Spleen (tissue), 11 donors: ENCODE measurements around the gene TTLL11. TPM values are rescaled to one million over a fixed set of nuclear protein-coding genes. Genes with fewer than 3 reads are reported as not detected.

Experiments
- DNase-seq: peaks from one replicate; pipeline ENCODE4 v3.0.0-alpha.2; 2020
- H3K27ac ChIP-seq, 8 donors: fragments of 200-600 bp; sonication (generic) in 7 of 8; 1 replicate in 4 of 8; 2 replicates in 4 of 8; pipeline versions ENCODE4 v1.5.0 to v1.8.0; 2016 to 2021; ENCODE audit warnings: inconsistent platforms in 4 of 8, mild to moderate bottlenecking in 4 of 8, moderate library complexity in 1 of 8
- H3K27me3 ChIP-seq, 7 donors: fragments of 200-600 bp; sonication (generic) in 6 of 7; replicated peaks in 1 of 7; 1 replicate in 4 of 7; 2 replicates in 3 of 7; pipeline versions ENCODE4 v1.5.0 to v1.8.0; 2016 to 2021; ENCODE audit warnings: inconsistent platforms in 3 of 7, mild to moderate bottlenecking in 1 of 7
- H3K36me3 ChIP-seq, 6 donors: fragments of 200-600 bp; sonication (generic) in 5 of 6; 1 replicate in 4 of 6; 2 replicates in 2 of 6; pipeline versions ENCODE4 v1.5.0 to v1.8.0; 2016 to 2021; ENCODE audit warnings: inconsistent platforms in 2 of 6
- H3K4me1 ChIP-seq, 6 donors: fragments of 200-600 bp; sonication (generic) in 5 of 6; 1 replicate in 3 of 6; 2 replicates in 3 of 6; pipeline versions ENCODE4 v1.5.0 to v1.8.0; 2016 to 2021; ENCODE audit warnings: inconsistent platforms in 3 of 6
- H3K4me3 ChIP-seq, 8 donors: fragments of 200-600 bp; sonication (generic) in 7 of 8; 1 replicate in 4 of 8; 2 replicates in 4 of 8; pipeline versions ENCODE4 v1.5.0 to v1.8.0; 2016 to 2021; ENCODE audit warnings: inconsistent platforms in 4 of 8, mild to moderate bottlenecking in 4 of 8, moderate library complexity in 2 of 8
- H3K9me3 ChIP-seq, 8 donors: fragments of 200-600 bp; sonication (generic) in 7 of 8; 1 replicate in 4 of 8; 2 replicates in 4 of 8; pipeline versions ENCODE4 v1.5.0 to v1.8.0; 2016 to 2021; ENCODE audit warnings: inconsistent platforms in 4 of 8
- CTCF ChIP-seq, 11 experiments: fragments of 200-600 bp in 7 of 11; fragments of 450-650 bp in 4 of 11; sonication (generic) in 4 of 11; IDR thresholded peaks in 8 of 11; conservative IDR thresholded peaks in 3 of 11; 1 replicate in 7 of 11; 2 replicates in 4 of 11; pipeline versions ENCODE4 v1.4.0 to v1.8.0; 2016 to 2021; ENCODE audit warnings: antibody characterized with exemption in 11 of 11, inconsistent platforms in 4 of 11, mild to moderate bottlenecking in 1 of 11
- POLR2A ChIP-seq, 3 donors: fragments of 450-650 bp; IDR thresholded peaks; one replicate each; pipeline ENCODE4 v1.5.1; 2017; ENCODE audit warnings: antibody characterized with exemption in 3 of 3, mild to moderate bottlenecking in 1 of 3
- POLR2AphosphoS5 ChIP-seq, 3 donors: sonication (generic); formaldehyde crosslinking; IDR thresholded peaks; one replicate each; pipeline ENCODE4 v1.5.1; 2017; ENCODE audit warnings: antibody characterized with exemption in 3 of 3
- WGBS, 5 donors: extraction: QIAGEN DNeasy Blood & Tissue Kit in 3 of 5; methylation state at CpG; one replicate each; pipeline versions ENCODE4 v1.1.5 to v1.1.7; 2013 to 2018; 5-methylcytosine and 5-hydroxymethylcytosine counted together
- intact Hi-C: fragments of 100-400 bp; cut with DNase I; formaldehyde crosslinking; loops from one replicate; pipeline ENCODE4 v1.15.0; 2023; ENCODE audit warnings: low total_unique reads
- polyA plus RNA-seq, 3 donors: library from polyadenylated mRNA; stranded (reverse); fragments of 200-250 nt; gene quantifications; one replicate each; pipeline ENCODE4 v1.2.1, GENCODE V29; 2013
- total RNA-seq, 7 donors: library from RNA; depleted of rRNA in 3 of 7; stranded (reverse); fragments of >200 nt in 3 of 7; fragmentation: NEBNext Ultra II Directional in 4 of 7; extraction: Animal tissue kit (Norgen Biotek cat#: 25700) in 4 of 7; gene quantifications; one replicate each; pipeline versions ENCODE4 v1.1.0 to v1.2.1, GENCODE V29; 2016 to 2021
- donor health status: healthy with polysubstance abuse.
- donor health status: DM: no; HTN: no; CAD: no; lungs with moderate emphysema.
- donor health status: DM: no; HTN: no; CAD: no.
- donor health status: Bipolar disorder and iron deficiency.
- donor health status: healthy.
- donor health status: DM: no; HTN: no; CAD: no.
- donor health status: DM: yes; HTN: yes; CAD: no.

TTLL11 gene
- total and polyA plus RNA-seq, 10 donors, result 1.6 to 12.8 (median 7.3) TPM

- Histone ChIP-seq H3K4me1 (no peaks in the 10 kb centered on the region), H3K36me3 (no peaks in the 10 kb centered on the region), H3K27ac (no peak overlapping the region), H3K9me3 (no peaks in the 10 kb centered on the region), H3K4me3 (no peak overlapping the region), H3K27me3 (no peaks in the 10 kb centered on the region)
- no peak for DNase-seq
- WGBS, 5 donors, result 70 to 89% (median 87%) methylated on average over 8 to 14 of the region's 14 CpGs
- TF ChIP-seq POLR2AphosphoS5 (IDR thresholded peaks at IDR 0.05), result no peak
- no peak for TF ChIP-seq POLR2A (IDR thresholded peaks at IDR 0.05)
- TF ChIP-seq CTCF (IDR thresholded peaks at IDR 0.05 in 8 of 11, conservative IDR thresholded peaks at IDR 0.05 in 3 of 11), result no peak
- intact Hi-C loops, result no loop called here
Measured at GRCh38 chr9:121790841-121791240, 302.3 kb downstream of the TTLL11 start.

DNA sequence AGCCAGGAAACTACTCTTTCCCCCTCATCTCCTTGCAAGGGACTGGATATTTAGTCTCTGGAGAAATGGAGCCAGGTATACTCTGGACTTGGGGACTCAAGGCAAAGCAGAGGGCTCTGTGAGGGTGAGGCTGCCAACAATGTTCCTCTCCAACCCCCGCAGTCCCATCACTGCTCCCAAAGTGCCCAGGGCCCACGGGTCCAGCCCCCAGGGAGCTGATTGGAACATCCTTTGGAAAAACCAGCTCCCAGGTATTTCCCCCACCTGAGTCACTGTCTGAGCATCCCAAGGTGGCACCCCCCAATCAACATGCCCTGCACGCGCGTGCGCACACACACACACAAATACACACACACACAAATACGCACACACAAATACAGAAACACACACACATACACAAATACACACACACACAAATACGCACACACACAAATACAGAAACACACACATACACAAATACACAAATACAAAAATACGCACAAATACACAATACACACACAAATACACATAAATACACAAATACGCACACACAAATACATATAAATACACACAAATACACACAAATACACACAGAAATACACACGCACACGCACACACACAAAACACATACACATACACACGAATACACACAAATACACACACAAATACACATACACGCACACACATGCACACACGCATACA, 304.3 kb downstream of the TTLL11 start:
- H3K27me3 ChIP-seq, result no peaks in the 10 kb centered on the region
- no peak overlapping the region for H3K4me3 ChIP-seq
- TF ChIP-seq POLR2AphosphoS5 (IDR thresholded peaks at IDR 0.05) (no peak), CTCF (IDR thresholded peaks at IDR 0.05 in 8 of 11, conservative IDR thresholded peaks at IDR 0.05 in 3 of 11) (no peak), POLR2A (IDR thresholded peaks at IDR 0.05) (no peak)
- WGBS, 5 donors, result 90 to 97% (median 91%) methylated on average over 15 of the region's 15 CpGs
- H3K36me3 ChIP-seq, result peaks cover 0 to 18% (median under 1%) of the 10 kb centered on the region in 6 donors
- intact Hi-C loops, result no loop called here
- DNase-seq, result no peak
- no peak overlapping the region for H3K27ac ChIP-seq
- H3K4me1 ChIP-seq, result peaks cover 0 to 6% (median 2%) of the 10 kb centered on the region in 6 donors
- no peaks in the 10 kb centered on the region for H3K9me3 ChIP-seq

GRCh38 chr9:121786998-121787422, 306.1 kb downstream of the TTLL11 start:
- TF ChIP-seq CTCF (IDR thresholded peaks at IDR 0.05 in 8 of 11, conservative IDR thresholded peaks at IDR 0.05 in 3 of 11), result no peak
- TF ChIP-seq POLR2AphosphoS5 (IDR thresholded peaks at IDR 0.05), result no peak
- no peak for TF ChIP-seq POLR2A (IDR thresholded peaks at IDR 0.05)
- Histone ChIP-seq H3K27ac (no peak overlapping the region), H3K9me3 (no peaks in the 10 kb centered on the region), H3K4me3 (no peak overlapping the region), H3K36me3 (peaks cover 0 to 36% (median 8%) of the 10 kb centered on the region in 6 donors), H3K4me1 (peaks cover 0 to 22% (median 6%) of the 10 kb centered on the region in 6 donors), H3K27me3 (no peaks in the 10 kb centered on the region)
- intact Hi-C loops, result no loop called here
- no peak for DNase-seq
- 82 to 94% (median 92%) methylated on average over 8 of the region's 8 CpGs for WGBS, 5 donors

DNA sequence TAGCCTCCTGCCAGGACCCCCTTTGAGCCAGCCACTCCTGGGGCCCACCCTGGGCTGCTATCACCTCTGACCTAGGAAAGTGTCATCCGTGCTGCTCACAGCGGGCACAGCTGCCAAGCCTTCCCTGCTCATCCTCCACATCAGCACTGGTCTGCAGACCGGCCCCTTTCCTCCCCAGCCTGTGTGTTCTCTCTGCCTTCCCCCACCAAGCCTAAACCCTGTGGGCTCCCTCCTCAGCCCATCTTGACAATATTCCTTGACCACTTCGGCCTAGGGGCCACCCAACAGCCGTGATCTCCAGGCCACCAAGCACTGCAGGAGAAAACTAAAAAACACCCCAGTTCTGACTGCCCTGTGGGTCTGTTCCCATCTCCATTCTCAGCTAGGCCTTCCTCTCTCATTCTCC, 306.6 kb downstream of the TTLL11 start:
- 76 to 91% (median 85%) methylated on average over 5 of the region's 5 CpGs for WGBS, 5 donors
- H3K36me3 ChIP-seq, result peaks cover 0 to 41% (median 12%) of the 10 kb centered on the region in 6 donors
- peaks cover 0 to 22% (median 6%) of the 10 kb centered on the region in 6 donors for H3K4me1 ChIP-seq
- no peak overlapping the region for H3K27ac ChIP-seq
- DNase-seq, result no peak
- TF ChIP-seq POLR2AphosphoS5 (IDR thresholded peaks at IDR 0.05) (no peak), POLR2A (IDR thresholded peaks at IDR 0.05) (no peak), CTCF (IDR thresholded peaks at IDR 0.05 in 8 of 11, conservative IDR thresholded peaks at IDR 0.05 in 3 of 11) (no peak)
- no peaks in the 10 kb centered on the region for H3K9me3 ChIP-seq
- H3K27me3 ChIP-seq, result no peaks in the 10 kb centered on the region
- no peak overlapping the region for H3K4me3 ChIP-seq
- intact Hi-C loops, result no loop called here
